WI38 (cell line): ENCODE data around the gene ROBO2.

Experiments used
- H3K4me3 ChIP-seq: 2 replicates; pipeline ENCODE4 v1.5.1; 2011; ENCODE audit warnings: low read depth, mild to moderate bottlenecking, control low read depth, low read length
- TF ChIP-seq, protein P1 (sequence below): IDR thresholded peaks from 2 replicates; pipeline ENCODE4 v1.5.1; 2012; ENCODE audit warnings: low read depth, mild to moderate bottlenecking, control low read depth, low read length

The ROBO2 gene

DNA sequence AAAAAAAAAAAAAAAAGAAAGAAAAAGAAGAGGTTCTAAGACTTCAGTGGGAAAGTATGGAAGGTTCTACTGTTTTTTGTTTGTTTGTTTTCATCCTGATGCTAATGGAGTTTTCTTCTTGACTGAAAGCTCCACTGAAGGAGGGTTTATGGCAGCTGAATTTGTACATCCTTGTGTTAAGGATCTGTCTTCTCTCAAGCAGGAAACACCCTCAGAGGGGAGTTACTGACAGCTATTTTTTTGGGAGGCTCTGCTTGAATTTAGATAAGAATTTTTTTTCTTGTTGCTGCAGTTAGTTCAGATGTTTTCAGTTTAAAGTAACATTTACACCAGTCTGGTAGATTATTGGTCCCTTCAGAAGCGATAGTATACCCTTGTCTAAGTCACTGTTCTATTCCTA is 325.3 kb downstream of the ROBO2 start:
- TF ChIP-seq, protein P1, sequence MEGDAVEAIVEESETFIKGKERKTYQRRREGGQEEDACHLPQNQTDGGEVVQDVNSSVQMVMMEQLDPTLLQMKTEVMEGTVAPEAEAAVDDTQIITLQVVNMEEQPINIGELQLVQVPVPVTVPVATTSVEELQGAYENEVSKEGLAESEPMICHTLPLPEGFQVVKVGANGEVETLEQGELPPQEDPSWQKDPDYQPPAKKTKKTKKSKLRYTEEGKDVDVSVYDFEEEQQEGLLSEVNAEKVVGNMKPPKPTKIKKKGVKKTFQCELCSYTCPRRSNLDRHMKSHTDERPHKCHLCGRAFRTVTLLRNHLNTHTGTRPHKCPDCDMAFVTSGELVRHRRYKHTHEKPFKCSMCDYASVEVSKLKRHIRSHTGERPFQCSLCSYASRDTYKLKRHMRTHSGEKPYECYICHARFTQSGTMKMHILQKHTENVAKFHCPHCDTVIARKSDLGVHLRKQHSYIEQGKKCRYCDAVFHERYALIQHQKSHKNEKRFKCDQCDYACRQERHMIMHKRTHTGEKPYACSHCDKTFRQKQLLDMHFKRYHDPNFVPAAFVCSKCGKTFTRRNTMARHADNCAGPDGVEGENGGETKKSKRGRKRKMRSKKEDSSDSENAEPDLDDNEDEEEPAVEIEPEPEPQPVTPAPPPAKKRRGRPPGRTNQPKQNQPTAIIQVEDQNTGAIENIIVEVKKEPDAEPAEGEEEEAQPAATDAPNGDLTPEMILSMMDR, result no peak
- H3K4me3 ChIP-seq, result no peak overlapping the region

DNA sequence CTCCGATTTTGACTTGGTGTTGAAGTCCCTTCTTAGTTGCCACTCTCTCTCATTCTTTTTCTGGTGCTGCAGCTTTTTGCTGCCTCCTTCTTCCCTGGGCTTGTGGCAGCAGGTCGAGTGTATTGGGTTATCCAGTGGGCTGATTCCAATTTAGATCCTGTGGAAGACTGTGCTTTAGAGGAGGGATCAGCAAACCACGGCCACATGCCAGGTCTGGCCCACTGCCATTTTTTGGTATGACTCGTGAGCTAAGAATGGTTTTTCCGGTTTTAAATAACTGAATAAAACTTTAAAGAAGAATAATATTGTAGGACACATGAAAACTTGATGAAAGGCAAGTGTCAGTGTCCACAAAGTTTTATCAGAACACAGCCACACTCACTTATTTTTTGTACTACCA is 330.5 kb downstream of the ROBO2 start:
- TF ChIP-seq, protein P1, result no peak
- H3K4me3 ChIP-seq, result no peak overlapping the region

DNA sequence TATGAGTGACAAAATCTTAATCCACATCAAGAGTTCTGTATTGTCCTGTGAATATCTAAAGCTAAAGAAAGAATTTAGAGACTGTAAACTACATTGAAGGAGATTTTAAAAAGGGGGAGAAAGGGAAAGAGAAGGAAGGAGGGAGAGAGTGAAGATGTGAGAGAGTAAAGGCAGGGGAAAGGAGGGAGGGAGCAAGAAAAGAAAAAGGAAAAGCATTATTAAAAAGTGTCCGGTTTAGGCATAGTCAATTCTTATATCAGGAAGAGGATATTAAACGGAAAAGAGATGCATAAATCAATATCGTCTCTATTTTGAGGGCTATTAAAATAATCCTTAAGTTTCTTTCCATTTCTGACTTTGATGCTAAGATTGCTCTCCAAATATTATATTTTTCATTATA is 332.1 kb downstream of the ROBO2 start:
- no peak overlapping the region for H3K4me3 ChIP-seq
- TF ChIP-seq, protein P1, result no peak

DNA sequence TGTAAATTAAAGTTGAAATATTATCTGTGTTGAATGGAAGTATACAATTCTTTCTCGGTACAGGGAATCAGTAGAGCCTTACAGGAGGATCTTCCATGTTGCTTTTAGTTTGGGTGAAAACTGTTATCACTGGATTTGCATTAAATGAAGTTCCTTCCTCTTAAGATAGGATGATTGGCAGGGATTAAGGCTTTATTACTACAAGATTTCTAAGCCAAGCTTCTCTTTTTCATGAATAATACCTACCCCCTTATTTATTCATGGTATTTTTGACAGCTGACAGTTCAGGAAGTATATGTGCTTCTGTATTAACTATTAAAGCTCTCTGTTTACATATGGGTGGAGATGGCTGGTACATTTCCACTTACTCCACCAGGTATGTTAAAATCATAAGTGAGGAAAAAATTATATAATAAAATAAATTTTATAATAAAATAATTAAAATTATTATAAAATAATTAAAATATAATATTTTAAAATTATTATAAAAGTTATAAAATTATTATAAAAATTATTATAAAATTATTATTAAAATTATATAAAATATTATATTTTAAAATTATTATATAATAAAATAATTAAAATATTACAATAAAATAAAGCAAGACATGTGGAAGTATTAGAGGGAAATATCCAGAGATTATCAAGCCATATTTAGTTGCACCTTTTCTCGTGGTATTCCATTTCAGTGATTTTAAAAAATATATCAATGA is 332.9 kb downstream of the ROBO2 start:
- TF ChIP-seq, protein P1, result no peak
- H3K4me3 ChIP-seq, result no peak overlapping the region

DNA sequence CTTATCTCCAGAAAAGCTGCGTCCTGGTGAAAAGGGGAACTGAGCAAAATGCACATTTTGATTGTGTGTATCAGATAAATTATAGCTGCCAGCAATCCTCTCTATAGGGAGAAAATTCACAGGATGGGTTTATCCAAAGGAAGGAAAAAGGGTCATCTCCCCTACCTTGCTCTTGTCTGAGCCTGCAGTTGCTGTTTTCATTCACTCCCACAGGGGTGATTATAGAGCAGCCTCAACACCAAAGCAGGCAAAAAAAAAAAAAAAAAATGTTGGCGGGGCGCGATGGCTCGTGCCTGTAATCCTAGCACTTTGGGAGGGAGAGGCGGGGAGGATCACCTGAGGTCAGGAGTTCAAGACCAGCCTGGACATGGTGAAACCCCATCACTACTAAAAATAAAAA is 333.7 kb downstream of the ROBO2 start:
- TF ChIP-seq, protein P1, result no peak
- H3K4me3 ChIP-seq, result no peak overlapping the region

DNA sequence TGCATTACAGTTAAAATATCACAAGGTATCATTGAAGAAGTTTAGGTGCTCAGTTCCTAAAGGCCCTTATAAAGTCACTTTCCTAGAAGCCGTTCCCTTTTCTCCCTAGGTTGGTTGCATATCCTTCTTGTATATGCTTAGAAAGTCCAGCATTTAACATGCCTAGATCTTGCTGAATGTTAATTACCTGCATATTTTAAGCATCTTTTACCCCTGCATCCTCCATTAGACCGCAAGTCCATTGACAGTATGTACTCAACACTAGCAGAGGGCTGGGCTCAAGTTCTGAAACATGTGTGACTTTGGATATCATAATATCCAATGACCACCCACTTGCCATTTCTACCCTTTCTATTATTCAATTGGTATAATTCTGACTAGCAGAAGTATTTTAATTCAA is 336.6 kb downstream of the ROBO2 start:
- TF ChIP-seq, protein P1, result no peak
- no peak overlapping the region for H3K4me3 ChIP-seq

DNA sequence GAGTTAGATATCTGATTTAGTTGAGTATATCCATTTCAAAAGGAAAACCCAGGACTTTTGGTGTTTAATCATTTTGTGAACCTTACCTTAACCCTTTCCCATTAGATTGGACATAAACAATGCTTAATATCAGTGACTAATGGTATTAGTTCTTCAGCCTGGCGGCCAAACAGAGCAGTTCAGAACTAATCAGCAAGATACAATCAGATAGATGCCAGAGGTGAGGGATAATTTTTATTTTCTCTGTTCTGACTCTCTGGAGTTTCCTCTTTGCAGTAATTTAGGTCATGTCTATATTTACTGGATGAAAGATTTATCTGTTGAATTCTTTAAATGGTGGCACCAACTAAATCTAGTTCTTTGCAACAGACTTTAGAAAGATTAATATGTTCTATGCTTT is 337.8 kb downstream of the ROBO2 start:
- no peak overlapping the region for H3K4me3 ChIP-seq
- TF ChIP-seq, protein P1, result no peak
